HL-60 (cell line): ENCODE results near the gene CACNA1I.

Source experiments
- GABPA ChIP-seq: IDR thresholded peaks from 2 replicates; pipeline ENCODE4 v1.6.1; 2012; ENCODE audit warnings: low read depth
- POLR2AphosphoS5 ChIP-seq: IDR thresholded peaks from 2 replicates; pipeline ENCODE4 v1.6.1; 2012; ENCODE audit warnings: low read depth
- SPI1 ChIP-seq: IDR thresholded peaks from 2 replicates; pipeline ENCODE4 v1.6.1; 2012; ENCODE audit warnings: low read depth, mild to moderate bottlenecking, borderline replicate concordance
- TF ChIP-seq, protein P1 (sequence below): IDR thresholded peaks from one replicate; pipeline ENCODE4 v1.5.1; 2011; ENCODE audit warnings: low read length, control low read depth, inconsistent platforms; ENCODE audit not compliant: insufficient read depth
- TF ChIP-seq, protein P2 (sequence below): IDR thresholded peaks from 2 replicates; pipeline ENCODE4 v1.6.1; 2012; ENCODE audit warnings: low read depth; ENCODE audit not compliant: insufficient replicate concordance

DNA sequence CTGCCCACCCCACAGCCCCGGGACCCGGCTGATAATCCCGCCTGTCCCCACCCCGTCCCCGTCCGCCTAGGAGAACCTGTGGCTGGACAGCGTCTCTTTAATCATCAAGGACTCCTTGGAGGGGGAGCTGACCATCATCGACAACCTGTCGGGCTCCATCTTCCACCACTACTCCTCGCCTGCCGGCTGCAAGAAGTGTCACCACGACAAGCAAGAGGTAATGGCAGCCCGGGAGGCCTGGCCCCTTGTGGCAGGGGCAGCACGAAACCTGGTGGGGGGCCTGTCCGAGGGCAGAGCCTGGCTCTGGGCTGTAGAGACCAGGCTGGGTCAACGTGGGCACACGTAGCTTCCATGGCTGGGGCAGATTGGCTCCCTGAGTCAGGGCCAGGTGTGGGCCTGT is 109.1 kb downstream of the CACNA1I start:
- no peak for TF ChIP-seq POLR2AphosphoS5
- no peak for TF ChIP-seq SPI1
- TF ChIP-seq, protein P1, sequence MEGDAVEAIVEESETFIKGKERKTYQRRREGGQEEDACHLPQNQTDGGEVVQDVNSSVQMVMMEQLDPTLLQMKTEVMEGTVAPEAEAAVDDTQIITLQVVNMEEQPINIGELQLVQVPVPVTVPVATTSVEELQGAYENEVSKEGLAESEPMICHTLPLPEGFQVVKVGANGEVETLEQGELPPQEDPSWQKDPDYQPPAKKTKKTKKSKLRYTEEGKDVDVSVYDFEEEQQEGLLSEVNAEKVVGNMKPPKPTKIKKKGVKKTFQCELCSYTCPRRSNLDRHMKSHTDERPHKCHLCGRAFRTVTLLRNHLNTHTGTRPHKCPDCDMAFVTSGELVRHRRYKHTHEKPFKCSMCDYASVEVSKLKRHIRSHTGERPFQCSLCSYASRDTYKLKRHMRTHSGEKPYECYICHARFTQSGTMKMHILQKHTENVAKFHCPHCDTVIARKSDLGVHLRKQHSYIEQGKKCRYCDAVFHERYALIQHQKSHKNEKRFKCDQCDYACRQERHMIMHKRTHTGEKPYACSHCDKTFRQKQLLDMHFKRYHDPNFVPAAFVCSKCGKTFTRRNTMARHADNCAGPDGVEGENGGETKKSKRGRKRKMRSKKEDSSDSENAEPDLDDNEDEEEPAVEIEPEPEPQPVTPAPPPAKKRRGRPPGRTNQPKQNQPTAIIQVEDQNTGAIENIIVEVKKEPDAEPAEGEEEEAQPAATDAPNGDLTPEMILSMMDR = no peak
- no peak for TF ChIP-seq GABPA
- TF ChIP-seq, protein P2, sequence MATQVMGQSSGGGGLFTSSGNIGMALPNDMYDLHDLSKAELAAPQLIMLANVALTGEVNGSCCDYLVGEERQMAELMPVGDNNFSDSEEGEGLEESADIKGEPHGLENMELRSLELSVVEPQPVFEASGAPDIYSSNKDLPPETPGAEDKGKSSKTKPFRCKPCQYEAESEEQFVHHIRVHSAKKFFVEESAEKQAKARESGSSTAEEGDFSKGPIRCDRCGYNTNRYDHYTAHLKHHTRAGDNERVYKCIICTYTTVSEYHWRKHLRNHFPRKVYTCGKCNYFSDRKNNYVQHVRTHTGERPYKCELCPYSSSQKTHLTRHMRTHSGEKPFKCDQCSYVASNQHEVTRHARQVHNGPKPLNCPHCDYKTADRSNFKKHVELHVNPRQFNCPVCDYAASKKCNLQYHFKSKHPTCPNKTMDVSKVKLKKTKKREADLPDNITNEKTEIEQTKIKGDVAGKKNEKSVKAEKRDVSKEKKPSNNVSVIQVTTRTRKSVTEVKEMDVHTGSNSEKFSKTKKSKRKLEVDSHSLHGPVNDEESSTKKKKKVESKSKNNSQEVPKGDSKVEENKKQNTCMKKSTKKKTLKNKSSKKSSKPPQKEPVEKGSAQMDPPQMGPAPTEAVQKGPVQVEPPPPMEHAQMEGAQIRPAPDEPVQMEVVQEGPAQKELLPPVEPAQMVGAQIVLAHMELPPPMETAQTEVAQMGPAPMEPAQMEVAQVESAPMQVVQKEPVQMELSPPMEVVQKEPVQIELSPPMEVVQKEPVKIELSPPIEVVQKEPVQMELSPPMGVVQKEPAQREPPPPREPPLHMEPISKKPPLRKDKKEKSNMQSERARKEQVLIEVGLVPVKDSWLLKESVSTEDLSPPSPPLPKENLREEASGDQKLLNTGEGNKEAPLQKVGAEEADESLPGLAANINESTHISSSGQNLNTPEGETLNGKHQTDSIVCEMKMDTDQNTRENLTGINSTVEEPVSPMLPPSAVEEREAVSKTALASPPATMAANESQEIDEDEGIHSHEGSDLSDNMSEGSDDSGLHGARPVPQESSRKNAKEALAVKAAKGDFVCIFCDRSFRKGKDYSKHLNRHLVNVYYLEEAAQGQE = no peak
